Ishikawa (cell line): ENCODE data around the gene FCN1.

Source experiments
- CEBPB ChIP-seq: IDR thresholded peaks from 2 replicates; pipeline ENCODE4 v1.6.1; 2012
- CREB1 ChIP-seq: IDR thresholded peaks from 2 replicates; pipeline ENCODE4 v1.6.1; 2012; ENCODE audit warnings: low read depth
- EGR1 ChIP-seq: IDR thresholded peaks from 2 replicates; pipeline ENCODE4 v1.6.1; 2012
- EP300 ChIP-seq: IDR thresholded peaks from 2 replicates; pipeline ENCODE4 v1.6.1; 2012; ENCODE audit warnings: borderline replicate concordance
- FOXM1 ChIP-seq: IDR thresholded peaks from 2 replicates; pipeline ENCODE4 v1.6.1; 2012; ENCODE audit warnings: low read depth, borderline replicate concordance
- MAX ChIP-seq: IDR thresholded peaks from 2 replicates; pipeline ENCODE4 v1.6.1; 2012
- NFIC ChIP-seq: IDR thresholded peaks from 2 replicates; pipeline ENCODE4 v1.6.1; 2012
- RAD21 ChIP-seq: IDR thresholded peaks from 2 replicates; pipeline ENCODE4 v1.6.1; 2012; ENCODE audit warnings: low read depth
- REST ChIP-seq: IDR thresholded peaks from 2 replicates; pipeline ENCODE4 v1.6.1; 2012; ENCODE audit warnings: low read depth, mild to moderate bottlenecking
- TAF1 ChIP-seq: IDR thresholded peaks from 2 replicates; pipeline ENCODE4 v1.6.1; 2012; ENCODE audit warnings: low read depth, mild to moderate bottlenecking
- TCF12 ChIP-seq: IDR thresholded peaks from 2 replicates; pipeline ENCODE4 v1.6.1; 2012; ENCODE audit warnings: low read depth
- TEAD4 ChIP-seq: IDR thresholded peaks from 2 replicates; pipeline ENCODE4 v1.6.1; 2012
- USF1 ChIP-seq: IDR thresholded peaks from 2 replicates; pipeline ENCODE4 v1.6.1; 2012
- YY1 ChIP-seq: IDR thresholded peaks from 2 replicates; pipeline ENCODE4 v1.6.1; 2012; ENCODE audit warnings: low read depth
- ZBTB7A ChIP-seq: IDR thresholded peaks from 2 replicates; pipeline ENCODE4 v1.6.1; 2012; ENCODE audit warnings: low read depth

Gene FCN1

GRCh38 chr9:134894136-134894860, 23.4 kb downstream of the FCN1 start:
- TF ChIP-seq USF1: no peak
- TF ChIP-seq NFIC: no peak
- no peak for TF ChIP-seq CREB1
- TF ChIP-seq EP300: no peak
- no peak for TF ChIP-seq FOXM1
- no peak for TF ChIP-seq ZBTB7A
- no peak for TF ChIP-seq CEBPB
- TF ChIP-seq EGR1: no peak
- TF ChIP-seq YY1: no peak
- no peak for TF ChIP-seq RAD21
- no peak for TF ChIP-seq TAF1
- no peak for TF ChIP-seq MAX
- no peak for TF ChIP-seq TCF12
- no peak for TF ChIP-seq REST
- TF ChIP-seq TEAD4: no peak

GRCh38 chr9:134892820-134893420, 24.8 kb downstream of the FCN1 start:
- TF ChIP-seq EP300: no peak
- no peak for TF ChIP-seq TEAD4
- no peak for TF ChIP-seq YY1
- no peak for TF ChIP-seq MAX
- no peak for TF ChIP-seq USF1
- TF ChIP-seq RAD21: no peak
- no peak for TF ChIP-seq TCF12
- TF ChIP-seq TAF1: no peak
- no peak for TF ChIP-seq REST
- TF ChIP-seq CEBPB: no peak
- TF ChIP-seq FOXM1: no peak
- TF ChIP-seq CREB1: no peak
- TF ChIP-seq ZBTB7A: no peak
- TF ChIP-seq NFIC: no peak
- TF ChIP-seq EGR1: no peak

GRCh38 chr9:134892221-134892620, 25.5 kb downstream of the FCN1 start:
- TF ChIP-seq TEAD4: no peak
- TF ChIP-seq TAF1: no peak
- TF ChIP-seq CREB1: no peak

GRCh38 chr9:134891713-134892112, 26.0 kb downstream of the FCN1 start:
- no peak for TF ChIP-seq YY1
- no peak for TF ChIP-seq CREB1
- no peak for TF ChIP-seq NFIC
- TF ChIP-seq EP300: no peak
- TF ChIP-seq CEBPB: no peak
- TF ChIP-seq FOXM1: no peak
- TF ChIP-seq TCF12: no peak
- no peak for TF ChIP-seq MAX
- TF ChIP-seq TEAD4: no peak
- no peak for TF ChIP-seq REST
- no peak for TF ChIP-seq USF1
- TF ChIP-seq ZBTB7A: no peak
- no peak for TF ChIP-seq RAD21
